Stimulated activated CD8-positive, alpha-beta memory T cell treated with anti-CD3 and anti-CD28 coated beads, Interleukin-12 subunit alpha, Interleukin-12 subunit beta, amount 100 ng/mL, for 4 hours (primary cell): Measurements from ENCODE around the gene ATG9B.

Experiments used
- DNase-seq: peaks from one replicate; pipeline ENCODE4 v3.0.0-alpha.2; 2020; ENCODE audit warnings: low read depth

ATG9B gene

GRCh38 chr7:150999497-151000230 is 24.6 kb downstream of the ATG9B start:
- no peak for DNase-seq

GRCh38 chr7:150999001-150999400 is 25.3 kb downstream of the ATG9B start:
- DNase-seq = no peak

- no peak for DNase-seq
Measured at GRCh38 chr7:150998341-150998740, 26.0 kb downstream of the ATG9B start.

GRCh38 chr7:150997817-150998216 is 26.5 kb downstream of the ATG9B start:
- no peak for DNase-seq

GRCh38 chr7:150997075-150997511 is 27.2 kb downstream of the ATG9B start:
- DNase-seq = no peak

GRCh38 chr7:150996376-150997074 is 27.8 kb downstream of the ATG9B start:
- DNase-seq = no peak

GRCh38 chr7:150994838-150995510 is 29.3 kb downstream of the ATG9B start:
- no peak for DNase-seq

- no peak for DNase-seq
Measured at GRCh38 chr7:150994141-150994837, 30.0 kb downstream of the ATG9B start.

GRCh38 chr7:150993511-150993910 is 30.8 kb downstream of the ATG9B start:
- DNase-seq = no peak

GRCh38 chr7:150992833-150993302 is 31.4 kb downstream of the ATG9B start:
- DNase-seq = no peak

GRCh38 chr7:150992051-150992640 is 32.1 kb downstream of the ATG9B start:
- DNase-seq = no peak

GRCh38 chr7:150990416-150991186 is 33.7 kb downstream of the ATG9B start, which contains the start of gene NOS3:
Gene NOS3, plus strand, starts transcription at chr7:150991017. Its CDS starts 2,787 bp downstream, at chr7:150993804.
- no peak for DNase-seq

GRCh38 chr7:150989456-150989855 is 34.8 kb downstream of the ATG9B start:
- no peak for DNase-seq

GRCh38 chr7:150988230-150989226 is 35.8 kb downstream of the ATG9B start:
- DNase-seq = no peak

- DNase-seq = no peak
Measured at GRCh38 chr7:150986556-150986955, 37.7 kb downstream of the ATG9B start.

- no peak for DNase-seq
Measured at GRCh38 chr7:150986099-150986512, 38.2 kb downstream of the ATG9B start.

- DNase-seq = no peak
Measured at GRCh38 chr7:150983893-150984368, 40.4 kb downstream of the ATG9B start.

- no peak for DNase-seq
Measured at GRCh38 chr7:150982351-150982750, 41.9 kb downstream of the ATG9B start.

GRCh38 chr7:150981644-150982043 is 42.6 kb downstream of the ATG9B start:
- no peak for DNase-seq
